ENCODE results near the gene ZNRD2.

The ZNRD2 gene

DNA sequence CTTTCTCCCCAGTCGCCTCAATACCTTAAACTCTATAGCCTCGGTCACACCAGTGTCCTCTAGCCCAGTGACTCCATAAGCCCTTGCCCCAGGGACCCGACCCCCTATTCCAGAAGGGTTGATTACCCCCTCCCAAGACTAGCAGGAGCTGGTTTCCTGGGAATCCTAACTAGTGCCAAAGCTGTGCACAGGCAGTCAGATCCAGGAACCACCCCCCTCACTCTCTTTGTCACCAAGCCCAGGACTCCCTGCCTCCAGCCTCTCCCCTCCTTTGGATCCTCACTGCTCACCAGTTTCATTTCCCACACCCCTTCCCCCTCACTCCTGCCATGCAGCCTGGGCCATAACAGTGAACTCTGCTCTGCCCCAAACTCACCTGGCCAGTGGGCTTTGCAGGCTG lies 21.9 kb upstream of the ZNRD2 start:
- Histone ChIP-seq H3K36me3 (ENCODE audit: low read depth) (peaks cover 4% of the 10 kb centered on the region; the same call in 1 of the 2 replicates), H3K4me3 (ENCODE audit: severe bottlenecking) (no peak overlapping the region), H3K27me3 (ENCODE audit: insufficient read depth, poor library complexity, severe bottlenecking) (no peaks in the 10 kb centered on the region)

DNA sequence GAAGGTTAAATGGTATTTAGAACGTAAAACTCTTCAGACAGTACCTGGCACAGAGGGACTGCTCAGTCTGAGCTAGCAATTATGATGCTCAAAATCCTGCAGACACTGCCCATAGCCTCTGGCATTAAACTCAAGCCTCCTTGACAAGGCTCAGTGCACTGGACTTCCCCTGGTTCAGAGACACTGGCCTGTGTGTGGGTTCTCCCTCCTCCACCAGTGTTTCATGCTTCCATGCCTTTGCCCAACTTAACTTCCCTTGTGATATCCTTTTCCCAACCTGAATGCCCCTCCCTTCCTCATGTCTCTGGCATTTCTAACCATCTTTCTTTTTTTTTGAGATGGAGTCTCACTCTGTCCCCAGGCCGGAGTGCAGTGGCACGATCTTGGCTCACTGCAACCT lies 21.2 kb upstream of the ZNRD2 start:
- ATAC-seq (ENCODE audit: low read depth) (no peak), DNase-seq (ENCODE audit: low spot score) (no peak)
- Histone ChIP-seq H3K27me3 (ENCODE audit: insufficient read depth, poor library complexity, severe bottlenecking) (no peaks in the 10 kb centered on the region), H3K4me3 (ENCODE audit: severe bottlenecking) (no peak overlapping the region), H3K27ac (ENCODE audit: poor library complexity, severe bottlenecking) (no peak overlapping the region), H3K4me1 (ENCODE audit: insufficient read depth, poor library complexity, severe bottlenecking) (no peaks in the 10 kb centered on the region), H3K36me3 (ENCODE audit: low read depth) (peaks cover 4% of the 10 kb centered on the region; the same call in 1 of the 2 replicates), H3K9me3 (ENCODE audit: severe bottlenecking) (no peaks in the 10 kb centered on the region)
- TF ChIP-seq, protein P1, sequence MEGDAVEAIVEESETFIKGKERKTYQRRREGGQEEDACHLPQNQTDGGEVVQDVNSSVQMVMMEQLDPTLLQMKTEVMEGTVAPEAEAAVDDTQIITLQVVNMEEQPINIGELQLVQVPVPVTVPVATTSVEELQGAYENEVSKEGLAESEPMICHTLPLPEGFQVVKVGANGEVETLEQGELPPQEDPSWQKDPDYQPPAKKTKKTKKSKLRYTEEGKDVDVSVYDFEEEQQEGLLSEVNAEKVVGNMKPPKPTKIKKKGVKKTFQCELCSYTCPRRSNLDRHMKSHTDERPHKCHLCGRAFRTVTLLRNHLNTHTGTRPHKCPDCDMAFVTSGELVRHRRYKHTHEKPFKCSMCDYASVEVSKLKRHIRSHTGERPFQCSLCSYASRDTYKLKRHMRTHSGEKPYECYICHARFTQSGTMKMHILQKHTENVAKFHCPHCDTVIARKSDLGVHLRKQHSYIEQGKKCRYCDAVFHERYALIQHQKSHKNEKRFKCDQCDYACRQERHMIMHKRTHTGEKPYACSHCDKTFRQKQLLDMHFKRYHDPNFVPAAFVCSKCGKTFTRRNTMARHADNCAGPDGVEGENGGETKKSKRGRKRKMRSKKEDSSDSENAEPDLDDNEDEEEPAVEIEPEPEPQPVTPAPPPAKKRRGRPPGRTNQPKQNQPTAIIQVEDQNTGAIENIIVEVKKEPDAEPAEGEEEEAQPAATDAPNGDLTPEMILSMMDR (IDR thresholded peaks at IDR 0.05; ENCODE audit: poor library complexity, severe bottlenecking), result no peak

More for the DNA sequence above, 21.9 kb upstream of the ZNRD2 start:
- TF ChIP-seq, protein P1 (IDR thresholded peaks at IDR 0.05; ENCODE audit: poor library complexity, severe bottlenecking), result no peak
- H3K4me1 ChIP-seq (ENCODE audit: insufficient read depth, poor library complexity, severe bottlenecking), result no peaks in the 10 kb centered on the region
- no peak for ATAC-seq (ENCODE audit: low read depth)
- DNase-seq (ENCODE audit: low spot score), result no peak
- H3K27ac ChIP-seq (ENCODE audit: poor library complexity, severe bottlenecking), result no peak overlapping the region
- no peaks in the 10 kb centered on the region for H3K9me3 ChIP-seq (ENCODE audit: severe bottlenecking)

DNA sequence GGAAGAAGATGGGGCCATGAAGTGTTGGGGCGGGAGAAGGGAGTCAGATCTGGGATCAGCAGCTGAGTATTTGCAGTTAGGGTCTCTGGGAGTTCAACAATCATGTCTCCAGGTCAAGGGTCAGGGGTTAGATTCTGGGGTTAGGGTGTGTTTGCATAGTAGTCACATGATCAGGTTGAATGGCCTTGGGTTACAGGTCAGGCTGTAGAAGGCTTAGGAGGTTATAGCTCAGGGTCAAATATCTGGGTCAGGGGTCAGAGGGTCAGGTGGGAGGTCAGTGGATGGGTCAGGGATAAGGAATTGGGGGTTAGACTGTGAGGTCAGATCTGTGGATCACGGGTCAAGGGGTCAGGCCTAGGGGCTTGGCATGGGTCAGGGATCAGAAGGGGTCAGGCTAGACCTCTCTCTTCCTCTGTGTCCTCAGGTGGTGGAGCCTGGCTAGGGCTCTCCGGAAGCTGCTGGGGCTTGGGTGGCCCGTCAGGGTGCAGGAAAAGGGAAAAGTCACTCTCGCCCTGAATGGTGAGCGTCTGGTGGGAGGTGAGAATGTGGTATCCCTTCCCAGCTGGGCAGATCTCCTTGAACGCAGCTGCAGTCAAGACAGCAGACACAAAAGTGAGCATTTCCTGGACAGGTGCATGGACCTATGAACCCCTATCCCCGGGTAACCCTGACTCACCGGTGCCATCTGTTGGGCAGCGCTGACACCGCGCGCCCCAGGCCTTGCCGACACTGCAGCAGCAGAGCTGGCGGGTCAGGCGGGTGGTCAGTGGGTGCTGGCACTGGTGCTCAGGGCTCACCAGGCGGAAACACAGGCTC lies 18.5 kb upstream of the ZNRD2 start:
- H3K36me3 ChIP-seq (ENCODE audit: low read depth), result peaks cover 4% of the 10 kb centered on the region; the same call in 1 of the 2 replicates
- no peak overlapping the region for H3K4me3 ChIP-seq (ENCODE audit: severe bottlenecking)
- ATAC-seq (ENCODE audit: low read depth) (no peak), DNase-seq (ENCODE audit: low spot score) (no peak)
- H3K27ac ChIP-seq (ENCODE audit: poor library complexity, severe bottlenecking), result no peak overlapping the region
- peaks cover 17% of the 10 kb centered on the region for H3K4me1 ChIP-seq (ENCODE audit: insufficient read depth, poor library complexity, severe bottlenecking)
- TF ChIP-seq, protein P1 (IDR thresholded peaks at IDR 0.05; ENCODE audit: poor library complexity, severe bottlenecking), result peak; percentile 55
- no peaks in the 10 kb centered on the region for H3K27me3 ChIP-seq (ENCODE audit: insufficient read depth, poor library complexity, severe bottlenecking)
- no peaks in the 10 kb centered on the region for H3K9me3 ChIP-seq (ENCODE audit: severe bottlenecking)

DNA sequence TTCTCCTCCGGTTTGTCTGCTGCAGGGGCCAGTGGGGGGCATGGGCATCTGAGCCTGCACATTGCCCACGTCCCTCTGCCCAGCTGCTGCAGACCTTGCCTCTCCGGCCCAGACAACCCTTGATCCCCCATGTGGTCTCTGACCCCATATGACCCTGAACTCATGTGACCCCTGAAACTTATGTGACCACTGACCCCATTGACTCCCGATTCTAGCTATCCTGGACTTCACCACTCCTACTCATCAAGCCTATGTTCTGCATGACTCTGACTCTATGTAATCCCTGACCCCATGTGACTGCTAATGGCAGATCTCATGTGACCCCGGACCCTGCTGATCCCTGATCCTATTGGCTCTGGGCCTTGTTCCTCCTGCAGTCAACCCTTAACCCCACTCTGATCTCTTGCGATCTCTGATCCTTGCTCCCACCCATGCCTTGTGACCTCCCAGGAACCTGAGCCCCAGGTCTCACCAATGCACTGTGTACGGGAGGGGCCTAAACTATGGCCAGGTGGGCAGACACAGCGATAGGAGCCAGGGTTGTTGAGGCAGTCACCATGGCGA lies 17.8 kb upstream of the ZNRD2 start:
- Histone ChIP-seq H3K4me1 (ENCODE audit: insufficient read depth, poor library complexity, severe bottlenecking) (peaks cover 23% of the 10 kb centered on the region), H3K4me3 (ENCODE audit: severe bottlenecking) (no peak overlapping the region), H3K27me3 (ENCODE audit: insufficient read depth, poor library complexity, severe bottlenecking) (no peaks in the 10 kb centered on the region), H3K9me3 (ENCODE audit: severe bottlenecking) (no peaks in the 10 kb centered on the region), H3K36me3 (ENCODE audit: low read depth) (peaks cover 4% of the 10 kb centered on the region; the same call in 1 of the 2 replicates), H3K27ac (ENCODE audit: poor library complexity, severe bottlenecking) (no peak overlapping the region)
- TF ChIP-seq, protein P1 (IDR thresholded peaks at IDR 0.05; ENCODE audit: poor library complexity, severe bottlenecking), result peak; percentile 30
- ATAC-seq (ENCODE audit: low read depth), result no peak
- DNase-seq (ENCODE audit: low spot score), result no peak
